Heart left ventricle (tissue), 16 donors: ENCODE data around the gene F13A1. TPM values are rescaled to one million over a fixed set of nuclear protein-coding genes. Genes with fewer than 3 reads are reported as not detected.
"Not testable (repeated sequence)": the region's sequence is repeated elsewhere in the genome, so short reads cannot be mapped to it uniquely, and the experiment has no call there.

ENCODE experiments used
- ATAC-seq, 4 donors: fragments of 200-7000 bp; cut with Tn5 transposase; one replicate each; pipeline ENCODE4 v1.9.1; 2020 to 2022; ENCODE audit warnings: moderate library complexity in 4 of 4, mild to moderate bottlenecking in 3 of 4, moderate number of reproducible peaks in 1 of 4
- DNase-seq, 5 donors: peaks; one replicate each; pipeline ENCODE4 v3.0.0-alpha.2; 2020
- H3K27ac ChIP-seq, 12 donors: fragments of 200-600 bp; sonication (generic) in 4 of 12; one replicate each; pipeline versions ENCODE4 v1.5.0 to v1.8.0; 2016 to 2022; ENCODE audit warnings: mild to moderate bottlenecking in 2 of 12
- H3K27me3 ChIP-seq, 9 donors: fragments of 200-600 bp; sonication (generic) in 2 of 9; one replicate each; pipeline versions ENCODE4 v1.5.1 to v1.8.0; 2016 to 2022; ENCODE audit warnings: mild to moderate bottlenecking in 3 of 9
- H3K36me3 ChIP-seq, 9 donors: fragments of 200-600 bp; sonication (generic) in 2 of 9; one replicate each; pipeline versions ENCODE4 v1.5.0 to v1.8.0; 2018 to 2022; ENCODE audit warnings: mild to moderate bottlenecking in 2 of 9
- H3K4me1 ChIP-seq, 12 donors: fragments of 200-600 bp; sonication (generic) in 4 of 12; one replicate each; pipeline versions ENCODE4 v1.5.0 to v1.8.0; 2016 to 2022; ENCODE audit warnings: mild to moderate bottlenecking in 3 of 12
- H3K4me3 ChIP-seq, 12 donors: fragments of 200-600 bp; sonication (generic) in 4 of 12; one replicate each; pipeline versions ENCODE4 v1.5.0 to v1.8.0; 2017 to 2022; ENCODE audit warnings: mild to moderate bottlenecking in 9 of 12, moderate library complexity in 4 of 12
- H3K9me3 ChIP-seq, 12 donors: fragments of 200-600 bp; sonication (generic) in 4 of 12; one replicate each; pipeline versions ENCODE4 v1.5.0 to v1.8.0; 2016 to 2022; ENCODE audit warnings: mild to moderate bottlenecking in 1 of 12
- POLR2A ChIP-seq, 2 donors: fragments of 450-650 bp; IDR thresholded peaks; one replicate each; pipeline ENCODE4 v1.6.1; 2017; ENCODE audit warnings: antibody characterized with exemption in 2 of 2, mild to moderate bottlenecking in 2 of 2, moderate library complexity in 2 of 2
- WGBS, 4 donors: extraction: QIAGEN DNeasy Blood & Tissue Kit in 2 of 4; methylation state at CpG; one replicate each; pipeline versions ENCODE4 v1.1.5 to v1.1.7; 2013 to 2018; 5-methylcytosine and 5-hydroxymethylcytosine counted together
- intact Hi-C, 10 donors: fragments of 100-400 bp; cut with DNase I; formaldehyde crosslinking; loops; one replicate each; pipeline versions ENCODE4 v1.11.1 to v1.14.2; 2022
- polyA plus RNA-seq, 2 donors: library from polyadenylated mRNA; stranded (reverse); fragments of 200-250 nt; gene quantifications; one replicate each; pipeline ENCODE4 v1.2.3, GENCODE V29; 2013
- total RNA-seq, 9 donors: library from RNA; depleted of rRNA in 2 of 9; stranded (reverse); fragments of >200 nt in 2 of 9; fragmentation: NEBNext Ultra II Directional in 3 of 9; extraction: Animal tissue kit (Norgen Biotek cat#: 25700) in 3 of 9; gene quantifications; one replicate each; pipeline versions ENCODE4 v1.1.0 to v1.2.4, GENCODE V29; 2016 to 2023
- TF ChIP-seq, protein P1 (sequence below), 12 donors: fragments of 200-600 bp; sonication (generic) in 4 of 12; IDR thresholded peaks; one replicate each; pipeline versions ENCODE4 v1.5.0 to v1.8.0; 2018 to 2022; ENCODE audit warnings: antibody characterized with exemption in 12 of 12, mild to moderate bottlenecking in 5 of 12
- donor health status: ischemic (EF 13 %, LVEDD 7.1; RV severe dilation, severe dysfunction).
- donor health status: healthy with polysubstance abuse.
- donor health status: DM: no; HTN: yes; CAD: no.
- donor health status: DM: no; HTN: no; CAD: no.
- donor health status: ischemic (EF 25% LVEDD 6.9; RV normal size, moderate dysfunction).
- donor health status: ischemic (EF 25% LVEDD 5.7; RV mildly dilated, moderate dysfunction).
- donor health status: healthy.
- donor health status: DM: yes; HTN: yes; CAD: no.
- donor health status: ischemic (EF 35%, LVEDD 5.7; RV mildly dilated, moderate dysfunction).
- donor health status: nonischemic (EF 11% LVEDD 7.7; RV severe dilation, severe dysfunction).
- donor health status: DM: yes; HTN: yes; CAD: no.
- donor health status: PGD.
- donor health status: ischemic (EF 29% LVEDD 5.4; RV normal size, mild dysfunction).
- donor health status: nonischemic (EF 23%, LVEDD 6.1; RV moderate dilation, normal function).

Gene F13A1
- total and polyA plus RNA-seq, 11 donors = 9.0 to 415 (median 35.0) TPM

DNA sequence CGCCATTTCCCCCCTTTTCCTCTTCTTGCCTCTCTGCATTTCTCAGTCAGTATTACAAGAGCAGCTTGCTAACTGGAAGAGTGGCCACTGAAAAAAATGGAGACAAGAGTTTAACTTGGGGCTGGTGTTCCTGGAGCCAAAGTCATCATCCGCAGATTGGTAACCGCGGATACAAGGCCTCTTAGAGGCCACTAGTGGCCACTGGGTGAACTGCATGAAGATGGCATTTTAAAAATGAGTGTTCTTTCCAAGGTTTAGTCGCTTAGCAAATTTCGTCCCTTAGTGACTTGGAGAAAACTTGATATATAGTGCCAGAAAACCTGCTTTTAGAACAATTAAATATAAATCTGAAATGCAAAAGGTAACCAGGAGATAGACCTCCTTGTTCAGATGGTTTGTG lies 4.8 kb downstream of the F13A1 start:
- TF ChIP-seq, protein P1, sequence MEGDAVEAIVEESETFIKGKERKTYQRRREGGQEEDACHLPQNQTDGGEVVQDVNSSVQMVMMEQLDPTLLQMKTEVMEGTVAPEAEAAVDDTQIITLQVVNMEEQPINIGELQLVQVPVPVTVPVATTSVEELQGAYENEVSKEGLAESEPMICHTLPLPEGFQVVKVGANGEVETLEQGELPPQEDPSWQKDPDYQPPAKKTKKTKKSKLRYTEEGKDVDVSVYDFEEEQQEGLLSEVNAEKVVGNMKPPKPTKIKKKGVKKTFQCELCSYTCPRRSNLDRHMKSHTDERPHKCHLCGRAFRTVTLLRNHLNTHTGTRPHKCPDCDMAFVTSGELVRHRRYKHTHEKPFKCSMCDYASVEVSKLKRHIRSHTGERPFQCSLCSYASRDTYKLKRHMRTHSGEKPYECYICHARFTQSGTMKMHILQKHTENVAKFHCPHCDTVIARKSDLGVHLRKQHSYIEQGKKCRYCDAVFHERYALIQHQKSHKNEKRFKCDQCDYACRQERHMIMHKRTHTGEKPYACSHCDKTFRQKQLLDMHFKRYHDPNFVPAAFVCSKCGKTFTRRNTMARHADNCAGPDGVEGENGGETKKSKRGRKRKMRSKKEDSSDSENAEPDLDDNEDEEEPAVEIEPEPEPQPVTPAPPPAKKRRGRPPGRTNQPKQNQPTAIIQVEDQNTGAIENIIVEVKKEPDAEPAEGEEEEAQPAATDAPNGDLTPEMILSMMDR (IDR thresholded peaks at IDR 0.05) = peak; percentile 78 to 94 (median 87)
- TF ChIP-seq POLR2A (IDR thresholded peaks at IDR 0.05) = no peak
- Histone ChIP-seq H3K4me1 (peaks cover 0 to 44% (median 11%) of the 10 kb centered on the region in 12 donors), H3K27ac (peak overlapping the region in 1 of 12 donors; percentile 74), H3K27me3 (peaks cover 0 to 13% (median 8%) of the 10 kb centered on the region in 9 donors), H3K9me3 (no peaks in the 10 kb centered on the region), H3K36me3 (peaks cover 0 to 15% (median 0%) of the 10 kb centered on the region in 9 donors), H3K4me3 (peak overlapping the region in 3 of 12 donors; percentile 8 to 62 (median 13))
- DNase-seq = peak in 2 of 5 donors; percentile 24 to 43
- WGBS, 4 donors = 16 to 23% (median 21%) methylated on average over 6 of the region's 6 CpGs
- intact Hi-C loops = loop anchor here in 8 of 10 donors (2.0 to 10.0 kb wide), 9 partner anchors 137 to 841 kb away; no protein-coding TSS in a partner anchor
- ATAC-seq = peak in 1 of 4 donors; percentile 40

DNA sequence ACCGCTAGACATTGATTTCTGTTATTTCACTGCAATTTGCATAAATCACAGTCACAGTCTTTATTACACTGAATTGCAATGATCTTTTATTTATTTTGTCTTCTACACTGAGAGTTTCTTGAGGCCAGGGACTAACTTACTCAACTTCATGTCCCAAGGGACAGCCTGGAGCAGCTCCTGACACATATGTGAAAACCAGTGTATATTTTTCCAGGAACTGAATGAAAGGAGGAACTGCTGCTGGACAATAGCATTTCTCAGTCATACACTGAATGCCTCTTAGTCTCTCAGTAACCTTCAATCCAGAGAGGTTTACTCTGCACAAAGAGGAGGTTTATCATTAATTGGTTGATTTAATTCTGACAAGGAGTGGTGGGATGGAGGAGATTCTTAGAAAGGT lies 5.9 kb downstream of the F13A1 start:
- Histone ChIP-seq H3K27ac (peak overlapping the region in 1 of 12 donors; percentile 74), H3K27me3 (peaks cover 0 to 7% (median 0%) of the 10 kb centered on the region in 9 donors), H3K36me3 (peaks cover 0 to 18% (median 0%) of the 10 kb centered on the region in 9 donors), H3K4me1 (peaks cover 0 to 39% (median 8%) of the 10 kb centered on the region in 12 donors), H3K4me3 (peak overlapping the region in 1 of 12 donors; percentile 62), H3K9me3 (no peaks in the 10 kb centered on the region)
- no peak for TF ChIP-seq POLR2A (IDR thresholded peaks at IDR 0.05)
- TF ChIP-seq, protein P1 (IDR thresholded peaks at IDR 0.05) = no peak
- intact Hi-C loops = loop anchor here in 8 of 10 donors (2.0 to 10.0 kb wide), 6 partner anchors 180 to 840 kb away; no protein-coding TSS in a partner anchor
- no peak for DNase-seq
- no peak for ATAC-seq
- WGBS, 4 donors = 78 to 93% (median 90%) methylated on average over 1 of the region's 1 CpG

DNA sequence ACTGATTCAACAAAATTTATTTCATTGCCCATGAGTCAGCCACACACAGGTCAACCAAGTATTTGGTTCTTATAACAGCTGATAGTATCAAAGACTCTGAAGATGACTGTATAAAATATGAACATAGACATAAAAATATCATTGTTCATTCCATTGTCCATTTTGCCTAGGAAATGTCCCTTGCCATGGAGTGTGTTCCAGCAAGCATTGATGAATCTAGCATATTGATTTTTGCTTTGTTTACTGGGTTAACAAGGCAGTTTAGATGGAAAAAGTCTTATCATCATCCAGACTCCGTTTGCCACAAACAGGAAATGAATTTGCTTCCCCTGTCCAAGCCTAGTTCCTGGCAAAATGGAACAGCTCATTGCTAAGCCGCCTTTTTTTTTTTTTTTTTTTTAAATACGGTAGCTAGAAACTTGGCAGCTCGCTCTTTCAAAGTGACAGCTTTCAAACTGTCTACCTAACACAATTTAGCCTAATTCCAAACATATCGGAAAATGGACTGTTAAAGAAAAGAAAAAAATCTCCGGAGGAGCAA lies 7.5 kb downstream of the F13A1 start:
- H3K9me3 ChIP-seq = no peaks in the 10 kb centered on the region
- no peak for TF ChIP-seq POLR2A (IDR thresholded peaks at IDR 0.05)
- TF ChIP-seq, protein P1 (IDR thresholded peaks at IDR 0.05) = no peak
- 29 to 36% (median 34%) methylated on average over 6 of the region's 6 CpGs for WGBS, 4 donors
- H3K36me3 ChIP-seq = peaks cover 0 to 18% (median 0%) of the 10 kb centered on the region in 9 donors
- peak in 2 of 4 donors; percentile 18 to 30 for ATAC-seq
- H3K4me3 ChIP-seq = peak overlapping the region in 2 of 12 donors; percentile 10 to 26
- peaks cover 0 to 7% (median 0%) of the 10 kb centered on the region in 9 donors for H3K27me3 ChIP-seq
- DNase-seq = no peak
- peak overlapping the region in 4 of 12 donors; percentile 6 to 53 (median 12) for H3K27ac ChIP-seq
- intact Hi-C loops = loop anchor here in 8 of 10 donors (10.0 kb wide), 5 partner anchors 182 to 838 kb away; no protein-coding TSS in a partner anchor
- peaks cover 0 to 39% (median 5%) of the 10 kb centered on the region in 12 donors for H3K4me1 ChIP-seq

DNA sequence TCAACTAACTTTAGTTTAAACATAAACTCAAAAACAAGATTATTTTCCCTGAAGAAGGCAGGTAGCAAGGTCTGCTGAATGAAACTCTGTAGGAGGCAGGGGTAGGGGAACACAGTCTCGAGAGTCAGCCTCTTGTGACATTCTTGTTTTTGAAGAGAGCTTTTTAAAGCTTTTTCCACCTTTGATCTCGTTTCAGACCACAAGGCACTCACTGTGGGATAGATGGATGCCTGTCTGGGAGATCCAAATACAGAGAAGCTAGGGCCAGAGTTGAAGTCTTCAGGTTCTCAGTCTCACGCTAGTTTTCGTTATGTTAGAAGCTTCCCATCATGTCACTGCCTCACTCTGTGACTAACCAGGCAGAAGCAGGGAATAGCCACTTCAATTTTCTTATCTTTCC lies 14.9 kb downstream of the F13A1 start:
- intact Hi-C loops = no loop called here
- H3K27me3 ChIP-seq = peaks cover 0 to 4% (median 0%) of the 10 kb centered on the region in 9 donors
- TF ChIP-seq POLR2A (IDR thresholded peaks at IDR 0.05) = no peak
- TF ChIP-seq, protein P1 (IDR thresholded peaks at IDR 0.05) = no peak
- no peak for DNase-seq
- H3K9me3 ChIP-seq = peaks cover 0 to 7% (median 0%) of the 10 kb centered on the region in 12 donors
- H3K4me3 ChIP-seq = no peak overlapping the region
- no peak for ATAC-seq
- H3K4me1 ChIP-seq = no peaks in the 10 kb centered on the region
- H3K36me3 ChIP-seq = peaks cover 0 to 53% (median 0%) of the 10 kb centered on the region in 9 donors
- no peak overlapping the region for H3K27ac ChIP-seq
- 51 to 58% (median 54%) methylated on average over 4 of the region's 4 CpGs for WGBS, 4 donors

DNA sequence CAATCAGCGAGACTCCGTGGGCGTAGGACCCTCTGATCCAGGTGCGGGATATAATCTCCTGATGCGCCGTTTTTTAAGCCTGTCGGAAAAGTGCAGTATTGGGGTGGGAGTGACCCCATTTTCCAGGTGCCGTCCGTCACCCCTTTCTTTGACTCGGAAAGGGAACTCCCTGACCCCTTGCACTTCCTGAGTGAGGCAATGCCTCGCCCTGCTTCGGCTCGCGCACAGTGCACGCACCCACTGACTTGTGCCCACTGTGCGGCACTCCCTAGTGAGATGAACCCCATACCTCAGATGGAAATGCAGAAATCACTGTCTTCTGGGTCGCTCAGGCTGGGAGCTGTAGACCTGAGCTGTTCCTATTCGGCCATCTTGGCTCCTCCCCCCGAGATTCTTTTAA lies 20.1 kb downstream of the F13A1 start:
- H3K4me1 ChIP-seq, DNase-seq, H3K27ac ChIP-seq, ATAC-seq, H3K27me3 ChIP-seq, intact Hi-C loops, H3K4me3 ChIP-seq, H3K9me3 ChIP-seq: not testable (repeated sequence)
- WGBS, 4 donors = 83 to 90% (median 89%) methylated on average over 19 of the region's 19 CpGs
- H3K36me3 ChIP-seq = peaks cover 0 to 32% (median 0%) of the 10 kb centered on the region in 9 donors
